Natural killer cell (primary cell): ENCODE results near the gene GID8. TPM values are rescaled to one million over a fixed set of nuclear protein-coding genes. Genes with fewer than 3 reads are reported as not detected.

Experiments used
- ATAC-seq, 3 donors: fragments of 150-1000 bp in 2 of 3; fragments of 200-7000 bp in 1 of 3; cut with Tn5 transposase; 1 replicate in 1 of 3; 2 replicates in 2 of 3; pipeline ENCODE4 v1.10.0; 2021; ENCODE audit warnings: mild to moderate bottlenecking in 2 of 3, moderate library complexity in 2 of 3
- DNase-seq, 2 donors: peaks; one replicate each; pipeline versions ENCODE4 v3.0.0 to v3.0.0-alpha.2; 2013 to 2021; ENCODE audit warnings: mixed read lengths in 1 of 2
- H3K27ac ChIP-seq: one replicate; pipeline ENCODE4 v1.5.1; 2013; ENCODE audit warnings: mild to moderate bottlenecking, low read length
- H3K27me3 ChIP-seq: one replicate; pipeline ENCODE4 v1.6.1; 2013; ENCODE audit warnings: low read length; ENCODE audit not compliant: control insufficient read depth, insufficient read depth
- H3K36me3 ChIP-seq: one replicate; pipeline ENCODE4 v1.6.1; 2013; ENCODE audit warnings: low read length; ENCODE audit not compliant: control insufficient read depth, insufficient read depth
- H3K4me1 ChIP-seq: one replicate; pipeline ENCODE4 v1.6.1; 2013; ENCODE audit warnings: low read length; ENCODE audit not compliant: control insufficient read depth, insufficient read depth
- H3K4me3 ChIP-seq: one replicate; pipeline ENCODE4 v1.5.1; 2013; ENCODE audit warnings: low read length
- H3K9me3 ChIP-seq: one replicate; pipeline ENCODE4 v1.6.1; 2013; ENCODE audit warnings: low read length; ENCODE audit not compliant: control insufficient read depth, insufficient read depth
- H3K27ac Mint-ChIP-seq, 2 donors: one replicate each; pipeline ENCODE4 v1.8.0; 2022; ENCODE audit warnings: mild to moderate bottlenecking in 2 of 2, mixed read lengths in 2 of 2, moderate library complexity in 1 of 2
- H3K27me3 Mint-ChIP-seq, 2 donors: one replicate each; pipeline ENCODE4 v1.8.0; 2022; ENCODE audit warnings: low read depth in 2 of 2, mixed read lengths in 2 of 2
- H3K36me3 Mint-ChIP-seq: one replicate; pipeline ENCODE4 v1.8.0; 2022; ENCODE audit warnings: mixed read lengths
- H3K4me1 Mint-ChIP-seq, 2 donors: one replicate each; pipeline ENCODE4 v1.8.0; 2022; ENCODE audit warnings: mixed read lengths in 2 of 2
- H3K4me3 Mint-ChIP-seq: one replicate; pipeline ENCODE4 v1.8.0; 2022; ENCODE audit warnings: mild to moderate bottlenecking, moderate library complexity, mixed read lengths
- H3K9me3 Mint-ChIP-seq, 2 donors: one replicate each; pipeline ENCODE4 v1.8.0; 2022; ENCODE audit warnings: mixed read lengths in 2 of 2
- CTCF ChIP-seq: fragments of 200-600 bp; IDR thresholded peaks from one replicate; pipeline ENCODE4 v1.8.0; 2022; ENCODE audit warnings: antibody characterized with exemption
- WGBS: methylation state at CpG from one replicate; pipeline ENCODE4 v1.1.7; 2013; ENCODE audit warnings: missing lambda C conversion rate; ENCODE audit not compliant: insufficient coverage; 5-methylcytosine and 5-hydroxymethylcytosine counted together
- intact Hi-C: fragments of 100-400 bp; cut with micrococcal nuclease; formaldehyde crosslinking; loops from one replicate; pipeline ENCODE4 v1.14.2; 2022
- total RNA-seq, 4 donors: library from RNA; stranded (reverse); fragments of 120-200 nt in 1 of 4; gene quantifications; one replicate each; pipeline versions ENCODE4 v1.2.3 to v1.2.4, GENCODE V29; 2013 to 2022

GID8 gene
- total RNA-seq, 3 donors from 2014 or later (not counting 1 experiment from before 2014, with no cell fraction given) = 45.1 to 60.1 (median 53.1) TPM

GRCh38 chr20:62967628-62968351 lies 29.8 kb downstream of the GID8 start:
- no peaks in the 10 kb centered on the region for H3K36me3 Mint-ChIP-seq
- no peak overlapping the region for H3K4me3 Mint-ChIP-seq
- no peak overlapping the region for H3K27ac ChIP-seq
- peaks cover 14 to 15% of the 10 kb centered on the region in 2 donors for H3K27me3 Mint-ChIP-seq
- intact Hi-C loops = no loop called here
- H3K4me3 ChIP-seq = no peak overlapping the region
- H3K36me3 ChIP-seq = peaks cover 6% of the 10 kb centered on the region
- no peaks in the 10 kb centered on the region for H3K9me3 Mint-ChIP-seq
- TF ChIP-seq CTCF = no peak
- peaks cover 8% of the 10 kb centered on the region for H3K4me1 ChIP-seq
- WGBS = 91% methylated on average over 27 of the region's 27 CpGs
- no peak for DNase-seq
- no peak overlapping the region for H3K27ac Mint-ChIP-seq
- H3K4me1 Mint-ChIP-seq = peaks cover 10 to 15% of the 10 kb centered on the region in 2 donors
- peaks cover 9% of the 10 kb centered on the region for H3K27me3 ChIP-seq
- H3K9me3 ChIP-seq = no peaks in the 10 kb centered on the region
- ATAC-seq = no peak

GRCh38 chr20:62968378-62969178 lies 30.6 kb downstream of the GID8 start:
- no peak for DNase-seq
- Mint-ChIP-seq H3K4me3 (no peak overlapping the region), H3K36me3 (no peaks in the 10 kb centered on the region), H3K9me3 (no peaks in the 10 kb centered on the region), H3K4me1 (peaks cover 10 to 19% of the 10 kb centered on the region in 2 donors), H3K27me3 (peaks cover 15 to 16% of the 10 kb centered on the region in 2 donors), H3K27ac (no peak overlapping the region)
- Histone ChIP-seq H3K27ac (no peak overlapping the region), H3K27me3 (peaks cover 16% of the 10 kb centered on the region), H3K4me3 (no peak overlapping the region), H3K4me1 (peaks cover 15% of the 10 kb centered on the region), H3K9me3 (no peaks in the 10 kb centered on the region), H3K36me3 (peaks cover 6% of the 10 kb centered on the region)
- ATAC-seq = no peak
- 86% methylated on average over 20 of the region's 21 CpGs for WGBS
- no peak for TF ChIP-seq CTCF
- intact Hi-C loops = no loop called here

GRCh38 chr20:62969179-62969760 lies 31.3 kb downstream of the GID8 start:
- H3K4me1 Mint-ChIP-seq = peaks cover 10 to 19% of the 10 kb centered on the region in 2 donors
- H3K27me3 ChIP-seq = peaks cover 22% of the 10 kb centered on the region
- TF ChIP-seq CTCF = no peak

More at GRCh38 chr20:62969179-62969760, 31.3 kb downstream of the GID8 start:
- H3K4me3 ChIP-seq = no peak overlapping the region
- WGBS = 63% methylated on average over 15 of the region's 16 CpGs
- H3K36me3 Mint-ChIP-seq = no peaks in the 10 kb centered on the region
- DNase-seq (no peak), ATAC-seq (no peak)
- H3K27ac Mint-ChIP-seq = no peak overlapping the region
- no peaks in the 10 kb centered on the region for H3K9me3 Mint-ChIP-seq
- H3K4me1 ChIP-seq = peaks cover 15% of the 10 kb centered on the region
- H3K36me3 ChIP-seq = peaks cover 4% of the 10 kb centered on the region
- no peak overlapping the region for H3K4me3 Mint-ChIP-seq
- intact Hi-C loops = no loop called here
- H3K27ac ChIP-seq = no peak overlapping the region
- H3K9me3 ChIP-seq = no peaks in the 10 kb centered on the region
- peaks cover 17 to 22% of the 10 kb centered on the region in 2 donors for H3K27me3 Mint-ChIP-seq
